Measurements from ENCODE around the gene DTNBP1. TPM values are rescaled to one million over a fixed set of nuclear protein-coding genes. Genes with fewer than 3 reads are reported as not detected.

Gene DTNBP1
- total and polyA plus RNA-seq, 2 of the 4 experiments (the other 2 are of a cell fraction): 4.8 to 18.7 TPM

- Histone ChIP-seq H2AK5ac (ENCODE audit: low read depth, low read length) (no peak overlapping the region), H3K14ac (replicated peaks; ENCODE audit: low read depth, low read length) (0 out of 2 replicates have a peak overlapping the region, but pooled peaks have one; percentile 37), H4K91ac (ENCODE audit: insufficient read depth, low read depth, low read length) (no peak overlapping the region), H4K8ac (ENCODE audit: low read depth in 2 of 2, low read length in 2 of 2) (no peak overlapping the region), H3K56ac (ENCODE audit: extremely low read depth, insufficient read depth, low read length) (no peak overlapping the region), H3K9me1 (ENCODE audit: insufficient read depth, low read length) (peaks cover 14% of the 10 kb centered on the region), H2BK20ac (ENCODE audit: low read depth, low read length) (peak overlapping the region; percentile 23; the same call in 1 of the 2 replicates), H2BK120ac (ENCODE audit: low read depth, low read length) (no peak overlapping the region), H2BK15ac (ENCODE audit: low read depth, low read length) (no peak overlapping the region), H3K23ac (ENCODE audit: low read depth, low read length) (no peak overlapping the region), H3K18ac (ENCODE audit: low read depth, low read length) (no peak overlapping the region), H3K27me3 (ENCODE audit: control insufficient read depth, insufficient read depth, low read length) (no peaks in the 10 kb centered on the region), H3K27ac (ENCODE audit: insufficient read depth, low read length) (no peak overlapping the region), H3K4me3 (ENCODE audit: insufficient read depth, low read depth, low read length) (no peak overlapping the region), H3K4me2 (ENCODE audit: low read depth, low read length) (no peak overlapping the region), H4K5ac (ENCODE audit: low read depth, low read length) (no peak overlapping the region), H3K4ac (ENCODE audit: low read depth, low read length) (no peak overlapping the region), H3K36me3 (ENCODE audit: control insufficient read depth, insufficient read depth, low read length) (peaks cover 27% of the 10 kb centered on the region), H3K9ac (ENCODE audit: low read depth, low read length) (no peak overlapping the region), H3K9me3 (ENCODE audit: control insufficient read depth, insufficient read depth, low read length) (no peaks in the 10 kb centered on the region), H2AK9ac (replicated peaks; ENCODE audit: low read depth, low read length, poor library complexity) (no peak overlapping the region), H3K79me1 (ENCODE audit: low read depth in 1 of 2, low read length in 2 of 2) (peaks cover 25 to 61% of the 10 kb centered on the region in 2 experiments), H4K20me1 (ENCODE audit: insufficient read depth, low read length) (peaks cover 43% of the 10 kb centered on the region), H3K4me1 (ENCODE audit: control insufficient read depth, insufficient read depth, low read length) (peaks cover 17% of the 10 kb centered on the region), H2AFZ (replicated peaks; ENCODE audit: low read length, poor library complexity) (no peak overlapping the region), H2BK5ac (ENCODE audit: low read depth, low read length, poor library complexity, severe bottlenecking) (no peak overlapping the region)
- TF ChIP-seq USF2 (IDR thresholded peaks at IDR 0.05; ENCODE audit: low read depth, low read length): no peak
- no peak for TF ChIP-seq NFE2L2 (IDR thresholded peaks at IDR 0.05; ENCODE audit: low read depth, low read length)
- TF ChIP-seq MXI1 (IDR thresholded peaks at IDR 0.05; ENCODE audit: borderline replicate concordance, low read depth, low read length): no peak
- no peak for TF ChIP-seq MAZ (IDR thresholded peaks at IDR 0.05; ENCODE audit: borderline replicate concordance, low read depth, low read length)
- no peak for TF ChIP-seq POLR2A (IDR thresholded peaks at IDR 0.05; ENCODE audit: low read depth, low read length)
- no peak for TF ChIP-seq RFX5 (IDR thresholded peaks at IDR 0.05; ENCODE audit: low read depth, low read length)
- TF ChIP-seq CEBPB (IDR thresholded peaks at IDR 0.05; ENCODE audit: low read depth, low read length): no peak
- no peak for TF ChIP-seq ELK1 (IDR thresholded peaks at IDR 0.05; ENCODE audit: borderline replicate concordance, low read depth, low read length)
- TF ChIP-seq RCOR1 (IDR thresholded peaks at IDR 0.05; ENCODE audit: insufficient replicate concordance, low read length): no peak
- TF ChIP-seq SMC3 (IDR thresholded peaks at IDR 0.05; ENCODE audit: low read depth, low read length): no peak
- TF ChIP-seq BHLHE40 (IDR thresholded peaks at IDR 0.05; ENCODE audit: low read depth, low read length): no peak
- in situ Hi-C loops (cut with MboI; ENCODE audit: low sequenced_read_pairs): no loop called here
- 88% methylated on average over 3 of the region's 11 CpGs; no CpG with 5 or more reads in 1 of the 2 experiments for whole genome bisulfite sequencing, 2 experiments (ENCODE audit: extremely low coverage in 2 of 2, insufficient read length in 1 of 2)
- dilution Hi-C loops (cut with HindIII; ENCODE audit: low sequenced_read_pairs, unreplicated experiment): no loop called here
- ChIA-PET CTCF (no interaction called here), POLR2A (ENCODE audit: unreplicated experiment) (no interaction called here)
- no peak for ATAC-seq (ENCODE audit: low read depth)
- no TSS peak for BruUV-seq (replicated peaks)
- DNase-seq: no peak
- intact Hi-C loops (cut with micrococcal nuclease): loop anchor here (1.0 to 10.0 kb wide), 6 partner anchors 47 to 1366 kb away; partner anchors contain the start of gene JARID2
Observed at GRCh38 chr6:15490242-15491100, 172.4 kb downstream of the DTNBP1 start.
